ENCODE results near the gene DGLUCY. TPM values are rescaled to one million over a fixed set of nuclear protein-coding genes. Genes with fewer than 3 reads are reported as not detected.

The DGLUCY gene
- total RNA-seq, 4 donors from 2014 or later: 30.7 to 56.5 (median 38.9) TPM

DNA sequence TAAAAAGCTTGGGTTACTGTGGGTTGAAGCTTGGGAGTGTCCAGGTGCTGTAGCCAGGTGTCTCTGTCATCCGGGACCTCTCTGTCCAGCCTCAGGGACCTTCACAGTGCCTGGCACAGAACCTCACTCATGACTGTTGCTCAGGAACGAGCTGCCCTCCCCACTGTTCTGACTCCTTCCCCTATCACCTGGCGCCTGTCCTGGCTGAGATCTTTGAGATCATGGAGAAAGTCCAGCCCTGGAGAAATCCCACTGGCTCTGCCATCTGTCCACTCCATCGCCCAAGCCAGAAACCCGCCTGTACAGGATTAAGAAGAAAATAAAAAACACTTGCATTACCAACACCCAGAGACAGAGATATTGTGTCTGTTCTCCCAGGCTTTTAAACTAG is 53.5 kb downstream of the DGLUCY start:
- TF ChIP-seq, protein P1, sequence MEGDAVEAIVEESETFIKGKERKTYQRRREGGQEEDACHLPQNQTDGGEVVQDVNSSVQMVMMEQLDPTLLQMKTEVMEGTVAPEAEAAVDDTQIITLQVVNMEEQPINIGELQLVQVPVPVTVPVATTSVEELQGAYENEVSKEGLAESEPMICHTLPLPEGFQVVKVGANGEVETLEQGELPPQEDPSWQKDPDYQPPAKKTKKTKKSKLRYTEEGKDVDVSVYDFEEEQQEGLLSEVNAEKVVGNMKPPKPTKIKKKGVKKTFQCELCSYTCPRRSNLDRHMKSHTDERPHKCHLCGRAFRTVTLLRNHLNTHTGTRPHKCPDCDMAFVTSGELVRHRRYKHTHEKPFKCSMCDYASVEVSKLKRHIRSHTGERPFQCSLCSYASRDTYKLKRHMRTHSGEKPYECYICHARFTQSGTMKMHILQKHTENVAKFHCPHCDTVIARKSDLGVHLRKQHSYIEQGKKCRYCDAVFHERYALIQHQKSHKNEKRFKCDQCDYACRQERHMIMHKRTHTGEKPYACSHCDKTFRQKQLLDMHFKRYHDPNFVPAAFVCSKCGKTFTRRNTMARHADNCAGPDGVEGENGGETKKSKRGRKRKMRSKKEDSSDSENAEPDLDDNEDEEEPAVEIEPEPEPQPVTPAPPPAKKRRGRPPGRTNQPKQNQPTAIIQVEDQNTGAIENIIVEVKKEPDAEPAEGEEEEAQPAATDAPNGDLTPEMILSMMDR (IDR thresholded peaks at IDR 0.05; ENCODE audit: low read depth): no peak

DNA sequence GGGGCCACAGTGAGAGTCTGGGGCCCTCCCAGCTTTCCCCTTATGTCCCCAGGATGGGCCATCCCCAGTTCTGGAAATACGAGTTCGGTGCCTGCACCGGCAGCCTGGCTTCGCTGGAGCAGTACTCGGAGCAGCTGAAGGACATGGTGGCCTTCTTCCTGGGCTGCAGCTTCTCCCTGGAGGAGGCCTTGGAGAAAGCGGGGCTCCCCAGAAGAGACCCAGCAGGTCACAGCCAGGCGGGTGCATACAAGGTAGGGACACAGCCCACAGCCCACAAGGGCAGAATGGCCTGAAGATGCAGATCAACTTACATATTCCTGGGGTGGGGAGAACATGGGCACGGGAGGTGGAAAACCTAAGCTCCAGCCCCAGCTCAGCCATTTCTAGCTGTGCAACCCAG is 56.1 kb downstream of the DGLUCY start:
- TF ChIP-seq, protein P1 (IDR thresholded peaks at IDR 0.05; ENCODE audit: low read depth): no peak

DNA sequence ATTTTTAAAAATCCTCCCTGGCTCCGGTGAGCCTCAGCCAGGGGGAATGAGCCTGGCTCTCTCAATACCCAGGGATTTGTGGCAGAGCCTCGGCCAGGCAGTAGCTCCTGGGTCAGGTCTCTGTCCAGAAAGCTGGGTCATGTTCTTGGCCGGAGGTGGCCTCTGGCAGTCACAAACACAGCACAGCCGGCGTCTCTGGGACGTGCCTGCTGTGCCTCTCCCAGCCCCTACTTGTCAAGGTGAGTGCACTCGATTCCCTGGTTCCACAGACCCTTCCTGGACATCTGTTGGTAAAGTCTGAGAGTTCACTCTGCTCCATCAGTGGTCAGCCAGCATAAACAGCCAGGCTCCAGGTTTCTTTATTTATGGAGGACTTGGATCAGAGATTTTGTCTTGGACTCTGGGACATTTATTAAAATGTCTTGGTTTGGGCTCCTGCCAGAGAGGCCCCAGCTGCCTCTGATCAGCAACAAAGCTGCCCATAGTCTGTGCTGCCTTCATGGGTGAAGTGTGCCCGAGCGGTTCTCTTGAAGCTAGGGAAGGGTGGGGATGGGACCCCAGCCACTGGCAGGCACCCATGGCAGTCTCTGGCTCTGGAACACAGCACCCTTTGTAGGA is 56.7 kb downstream of the DGLUCY start:
- TF ChIP-seq, protein P1 (IDR thresholded peaks at IDR 0.05; ENCODE audit: low read depth): no peak

DNA sequence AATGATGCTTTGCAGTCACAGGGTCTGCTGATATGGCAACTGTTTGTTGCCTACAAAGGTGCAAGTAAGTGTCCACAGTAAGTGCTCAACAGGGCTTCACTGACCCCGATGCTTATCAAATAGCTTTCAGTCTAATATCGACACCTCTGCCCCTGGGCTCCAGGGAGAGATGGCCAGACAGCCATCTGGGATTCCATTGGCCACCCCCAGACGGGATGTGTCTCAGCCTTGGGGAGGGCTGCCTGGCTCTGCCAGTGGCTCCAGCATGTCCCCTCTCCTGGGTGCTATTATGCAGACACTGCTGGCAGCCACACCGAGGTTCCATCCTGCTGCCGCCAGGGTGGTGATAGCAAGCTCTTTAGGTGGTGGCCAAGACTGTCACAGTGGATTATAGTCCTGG is 57.4 kb downstream of the DGLUCY start:
- TF ChIP-seq, protein P1 (IDR thresholded peaks at IDR 0.05; ENCODE audit: low read depth): no peak

DNA sequence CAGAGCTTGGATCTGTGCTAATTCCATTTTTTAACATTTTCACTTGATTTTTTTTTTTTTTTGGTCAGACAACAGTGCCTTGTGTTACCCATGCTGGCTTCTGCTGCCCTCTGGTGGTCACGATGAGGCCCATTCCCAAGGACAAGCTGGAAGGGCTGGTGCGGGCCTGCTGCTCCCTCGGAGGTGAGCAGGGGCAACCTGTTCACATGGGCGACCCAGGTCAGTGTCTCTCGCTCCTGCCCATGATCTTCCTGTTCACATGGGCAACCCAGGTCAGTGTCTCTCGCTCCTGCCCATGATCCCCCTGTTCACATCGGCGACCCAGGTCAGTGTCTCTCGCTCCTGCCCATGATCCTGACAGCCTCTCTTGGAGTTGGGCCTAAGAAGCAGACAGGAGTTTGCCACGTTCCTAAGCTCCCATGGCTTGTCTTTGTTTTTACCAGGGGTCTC is 59.4 kb downstream of the DGLUCY start:
- TF ChIP-seq, protein P1 (IDR thresholded peaks at IDR 0.05; ENCODE audit: low read depth): no peak

DNA sequence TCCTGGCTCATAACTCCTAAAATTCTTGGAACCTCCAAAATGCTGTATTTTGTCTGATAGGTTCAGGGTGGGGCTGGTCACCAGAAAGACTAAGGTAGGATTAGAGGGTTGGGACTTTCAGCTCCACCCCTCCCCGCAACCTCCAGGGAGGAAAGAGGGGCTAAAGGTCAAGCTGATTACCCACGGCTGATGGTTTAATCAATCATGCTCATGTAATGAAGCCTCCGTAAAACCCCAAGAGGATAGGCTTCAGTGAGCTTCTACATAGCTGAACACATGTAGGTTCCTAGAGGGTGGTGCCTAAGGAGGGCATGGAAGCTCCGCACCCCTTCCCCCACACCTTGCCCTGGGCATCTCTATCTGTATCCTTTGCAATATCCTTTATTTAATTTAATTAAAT is 60.0 kb downstream of the DGLUCY start:
- TF ChIP-seq, protein P1 (IDR thresholded peaks at IDR 0.05; ENCODE audit: low read depth): no peak

DNA sequence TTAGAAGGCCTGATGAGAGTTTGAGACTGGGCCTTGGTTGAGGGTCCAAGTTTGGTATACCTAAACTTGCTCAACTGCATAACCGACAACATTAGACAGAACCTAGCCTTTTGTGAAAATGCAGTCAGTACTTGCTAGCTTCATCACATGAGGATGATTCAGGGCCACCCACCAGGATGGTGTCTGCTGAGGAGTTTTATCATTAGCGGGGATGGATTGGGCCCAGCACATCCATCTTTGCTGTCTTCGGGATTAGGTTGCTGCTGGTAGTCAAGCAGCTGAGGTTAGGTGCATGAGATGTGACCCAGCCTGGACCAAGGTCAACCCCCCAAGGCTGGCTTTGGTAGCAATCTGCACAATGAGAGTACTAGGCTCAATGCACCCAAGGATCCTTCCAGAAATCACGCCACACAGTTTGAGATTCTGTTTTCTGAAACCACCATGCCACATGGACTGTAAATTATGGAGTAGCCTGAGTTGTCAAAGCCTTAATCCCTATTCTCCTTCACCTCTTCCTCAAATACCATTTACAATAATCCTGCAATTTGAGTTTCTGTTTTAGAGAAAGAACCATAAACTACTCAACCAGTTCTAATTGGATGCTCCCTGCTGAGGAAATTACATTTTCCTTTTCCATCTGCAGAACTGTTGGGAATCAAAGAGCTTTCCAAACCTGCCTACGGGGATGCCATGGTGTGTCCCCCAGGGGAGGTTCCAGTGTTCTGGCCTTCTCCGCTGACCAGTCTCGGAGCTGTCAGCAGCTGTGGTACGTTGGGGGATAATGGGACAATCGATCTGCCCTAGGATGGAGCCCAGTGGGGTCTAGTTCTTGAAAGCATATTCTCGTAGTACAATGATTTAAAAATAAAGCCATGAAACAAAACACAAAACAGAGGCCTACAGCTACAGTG is 61.7 kb downstream of the DGLUCY start:
- TF ChIP-seq, protein P1 (IDR thresholded peaks at IDR 0.05; ENCODE audit: low read depth): no peak
